Activated CD8-positive, alpha-beta memory T cell treated with anti-CD3 and anti-CD28 coated beads for 4 hours (primary cell): ENCODE measurements around the gene ATL2.
"Not testable (repeated sequence)": the region's sequence is repeated elsewhere in the genome, so short reads cannot be mapped to it uniquely, and the experiment has no call there.

Experiments
- DNase-seq, 2 donors: peaks; one replicate each; pipeline ENCODE4 v3.0.0-alpha.2; 2020; ENCODE audit warnings: low read depth in 2 of 2

Gene ATL2

GRCh38 chr2:38327580-38327979 is 49.5 kb downstream of the ATL2 start:
- DNase-seq = no peak

- DNase-seq = no peak
These were observed 53.5 kb downstream of the ATL2 start for GRCh38 chr2:38323623-38324022.

DNA sequence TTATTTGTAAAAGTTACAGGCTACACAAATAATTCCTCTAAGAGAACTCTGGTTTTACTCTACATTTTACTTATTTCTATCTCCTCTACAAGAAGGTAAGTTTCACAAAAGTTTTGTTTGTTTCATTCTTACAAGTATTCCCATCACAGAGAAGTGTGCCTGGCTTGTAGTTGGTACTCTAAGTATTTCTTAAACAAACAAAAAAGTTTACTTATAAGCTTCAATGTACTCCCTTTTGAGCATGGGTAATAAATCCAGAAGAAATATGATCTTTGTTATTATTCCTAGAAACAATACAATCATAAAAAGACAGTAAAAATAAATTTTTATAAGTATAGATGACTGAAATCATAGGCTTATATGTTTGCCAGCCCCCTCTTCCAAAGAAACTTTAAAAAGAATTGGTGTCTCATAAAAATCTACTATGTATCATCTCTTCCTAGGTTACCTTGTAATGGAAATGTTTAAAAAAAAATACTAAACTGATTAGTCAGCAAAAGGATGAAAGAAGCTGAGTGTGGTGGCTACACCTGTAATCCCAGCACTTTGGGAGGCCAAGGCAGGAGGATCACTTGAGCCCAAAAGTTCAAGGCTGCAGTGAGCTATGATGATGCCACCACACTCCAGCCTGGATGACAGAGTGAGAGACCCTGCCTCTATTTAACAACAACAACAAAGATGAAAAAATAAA is 54.7 kb downstream of the ATL2 start:
- DNase-seq = no peak

DNA sequence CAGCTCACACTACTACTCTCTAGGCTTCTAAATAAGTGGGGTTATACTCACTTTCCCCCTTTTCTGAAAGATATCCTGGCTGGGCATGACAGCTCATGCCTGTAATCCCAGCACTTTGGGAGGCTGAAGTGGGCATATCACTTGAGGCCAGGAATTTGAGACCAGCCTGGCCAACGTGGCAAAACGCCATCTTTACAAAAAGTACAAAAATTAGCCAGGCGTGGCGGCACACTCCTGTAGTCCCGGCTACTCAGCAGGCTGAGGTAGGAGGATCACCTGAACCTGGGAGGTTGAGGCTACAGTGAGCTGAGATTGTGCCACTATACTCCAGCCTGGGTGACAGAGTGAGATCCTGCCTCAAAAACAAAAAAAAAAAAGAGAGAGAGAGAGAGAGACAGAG is 57.8 kb downstream of the ATL2 start:
- DNase-seq = not testable (repeated sequence)

- DNase-seq = no peak
These were observed 59.3 kb downstream of the ATL2 start for GRCh38 chr2:38317725-38318124.

DNA sequence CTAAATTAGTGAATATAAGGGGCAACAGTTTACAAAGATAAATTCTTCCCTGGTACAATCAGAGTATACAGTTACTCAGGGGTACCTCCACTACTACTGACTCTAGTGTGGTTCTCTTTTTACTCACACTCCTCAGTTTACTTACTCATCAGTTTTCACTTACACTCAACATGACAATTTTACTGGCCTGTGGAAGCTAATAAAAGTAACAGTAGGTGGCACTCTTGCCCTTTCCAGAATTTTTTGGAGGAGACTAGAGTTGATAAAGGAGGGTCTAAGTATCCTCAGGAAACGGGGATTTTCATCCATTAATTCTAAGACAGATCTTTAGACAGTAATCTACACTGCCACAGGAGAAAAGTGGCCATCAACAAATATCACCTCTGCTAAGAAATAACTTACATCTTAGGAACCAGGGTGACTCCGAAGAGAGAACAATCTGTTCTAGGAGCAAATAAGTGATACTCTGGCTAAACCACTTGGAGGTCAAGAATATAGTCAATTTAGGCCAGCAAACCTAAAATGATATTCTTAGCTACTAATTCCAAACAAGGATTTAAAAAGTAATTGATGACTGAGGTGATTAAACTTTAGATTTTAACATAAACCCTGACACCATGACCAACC is 61.3 kb downstream of the ATL2 start:
- no peak for DNase-seq

GRCh38 chr2:38308821-38309220 is 68.3 kb downstream of the ATL2 start:
- DNase-seq = no peak

DNA sequence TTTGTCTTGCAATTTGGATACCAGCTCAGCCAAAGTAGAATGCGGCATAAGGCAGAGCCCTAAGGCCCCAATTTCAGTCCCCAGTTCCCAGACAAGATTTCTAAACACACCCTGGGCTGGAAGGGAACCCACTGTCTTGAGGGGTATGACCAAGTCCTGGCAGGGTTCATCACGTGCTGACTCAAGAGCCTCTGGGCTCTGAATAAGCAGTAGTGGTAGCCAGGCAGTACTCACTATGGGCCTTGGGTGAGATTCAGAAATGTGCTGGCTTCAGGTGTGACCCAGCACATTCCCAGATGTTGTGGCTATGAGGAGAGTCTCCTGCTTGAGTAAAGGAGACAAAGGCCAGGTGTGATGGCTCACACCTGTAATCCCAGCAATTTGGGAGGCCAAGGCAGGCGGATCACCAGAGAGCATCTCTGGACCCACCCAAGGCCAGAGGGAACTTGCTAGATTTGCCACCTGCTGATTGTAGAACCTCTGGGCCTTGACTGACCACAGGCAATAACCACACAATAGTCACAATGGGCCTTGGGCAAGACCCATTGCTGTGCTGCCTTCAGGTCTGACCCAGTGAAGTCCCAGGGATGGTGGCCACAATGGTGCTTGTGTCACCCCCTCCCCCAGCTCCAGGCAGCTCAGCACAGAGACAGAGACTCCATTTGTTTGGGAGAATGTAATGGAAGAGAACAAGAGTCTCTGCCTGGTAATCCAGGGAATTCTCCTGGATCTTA is 74.9 kb downstream of the ATL2 start:
- no peak for DNase-seq

GRCh38 chr2:38301340-38301968 is 75.6 kb downstream of the ATL2 start:
- DNase-seq = no peak

DNA sequence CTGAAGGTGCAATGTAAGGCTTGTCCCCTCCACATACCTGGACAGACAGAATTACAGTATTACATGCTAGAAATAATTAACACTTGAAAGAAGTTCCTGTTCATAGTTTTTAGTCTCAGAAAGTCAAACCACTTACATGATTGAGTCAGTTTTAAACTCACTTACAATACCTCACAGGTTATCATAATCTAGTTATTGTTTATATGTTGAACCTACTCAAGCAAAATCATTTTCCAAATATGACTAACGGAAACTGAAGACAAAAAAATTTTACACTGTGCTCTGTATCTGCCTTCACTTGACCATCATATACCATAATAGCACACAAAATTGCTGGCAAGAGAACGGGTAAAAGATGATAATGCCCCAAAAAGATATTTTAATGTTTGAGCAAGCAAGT is 78.5 kb downstream of the ATL2 start:
- no peak for DNase-seq

DNA sequence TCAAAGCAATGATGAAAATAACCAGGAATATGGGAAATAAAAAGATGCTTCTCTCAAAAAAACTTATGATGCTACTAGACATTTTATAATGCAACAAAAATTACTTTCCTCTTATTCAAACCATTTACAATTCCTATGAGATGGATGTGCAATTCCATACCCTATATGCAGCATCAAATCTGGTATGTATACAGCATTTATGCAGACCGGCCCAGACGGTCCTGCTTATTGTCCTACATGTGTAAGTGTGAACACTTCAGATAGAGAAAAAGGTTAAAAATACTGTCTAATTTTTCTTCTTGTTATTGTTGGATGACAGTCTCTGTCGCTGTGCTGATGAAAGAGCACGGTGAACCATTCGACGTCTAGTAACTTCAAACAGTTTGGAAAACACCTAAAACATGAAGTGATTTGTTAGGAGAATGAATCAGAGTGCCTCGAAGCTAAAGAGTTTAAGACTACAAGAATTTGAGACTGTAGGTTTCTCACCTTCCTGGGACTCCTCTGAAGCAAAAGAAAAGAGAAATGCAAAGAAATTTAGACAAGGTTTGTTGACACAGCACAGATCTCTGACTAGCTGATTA is 80.8 kb downstream of the ATL2 start:
- no peak for DNase-seq

- no peak for DNase-seq
These were observed 82.5 kb downstream of the ATL2 start for GRCh38 chr2:38294597-38294996.

DNA sequence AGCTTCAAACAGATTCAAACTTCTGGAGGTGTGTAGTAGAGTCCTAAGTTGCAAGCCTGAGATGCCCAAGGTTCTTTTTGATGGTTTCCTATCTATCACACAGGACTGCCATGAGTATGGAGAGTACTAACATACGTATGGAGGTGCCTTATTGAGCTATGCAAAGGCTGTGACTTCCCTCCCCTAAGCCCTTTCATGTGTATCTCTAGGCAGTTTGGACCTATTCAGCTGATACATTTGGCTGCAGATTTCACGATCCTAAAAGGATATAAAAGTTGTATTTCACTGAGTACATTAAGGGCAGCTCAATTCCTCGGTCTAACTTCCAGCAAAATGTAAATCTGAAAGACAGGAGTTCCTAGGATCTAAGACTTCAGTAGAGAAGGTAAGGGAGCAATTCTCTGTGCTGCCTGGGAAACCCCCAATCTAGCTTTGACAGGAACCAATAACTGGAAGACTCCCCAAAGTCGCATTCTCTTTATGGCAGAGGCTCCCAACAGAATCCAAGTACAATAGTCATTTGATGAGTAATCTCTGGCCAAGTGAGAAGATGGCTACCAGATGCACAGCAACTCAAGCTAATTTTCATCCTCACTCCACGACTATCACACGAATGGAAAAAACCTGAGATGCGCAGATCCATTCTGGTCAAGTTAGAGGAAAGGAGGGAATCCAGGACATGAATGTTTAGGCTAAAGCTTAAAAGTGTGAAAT is 83.8 kb downstream of the ATL2 start:
- no peak for DNase-seq

DNA sequence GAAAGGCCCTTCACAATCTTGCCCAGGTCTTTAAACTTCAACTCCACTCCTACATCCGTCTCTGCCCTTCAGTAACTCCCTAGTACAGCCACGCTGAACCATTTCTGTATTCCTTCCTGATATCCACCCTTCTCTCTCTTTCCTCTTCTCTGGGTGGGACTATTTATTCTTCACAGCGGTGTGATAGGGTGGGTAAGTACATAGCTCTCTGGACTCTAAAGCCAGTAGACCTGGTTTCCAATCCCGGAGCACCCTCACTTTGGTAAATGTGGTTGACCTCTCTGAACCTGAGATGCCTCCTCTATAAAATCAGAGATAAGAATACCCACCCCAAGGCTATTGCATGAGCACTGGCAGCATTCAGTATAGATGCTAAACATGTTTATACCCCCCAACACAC is 86.7 kb downstream of the ATL2 start:
- no peak for DNase-seq

DNA sequence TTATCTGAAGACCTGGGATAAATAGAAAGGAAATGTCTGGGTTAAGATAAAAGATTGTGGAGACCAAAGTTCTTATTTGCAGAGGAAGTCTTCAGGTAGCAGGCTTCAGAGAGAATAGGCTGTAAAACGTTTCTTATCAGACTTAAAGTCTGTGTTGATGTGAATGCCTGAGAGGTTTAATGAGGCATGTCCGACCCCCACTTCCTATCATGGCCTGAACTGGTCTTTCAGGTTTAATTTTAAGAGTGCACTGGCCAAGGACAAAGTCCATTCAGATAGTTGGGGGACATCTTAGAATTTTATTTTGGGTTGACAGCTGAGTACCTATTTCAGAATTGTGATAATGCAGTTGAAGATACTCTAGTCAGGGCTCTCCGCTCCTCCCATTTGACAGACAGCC is 92.1 kb downstream of the ATL2 start:
- DNase-seq = no peak

DNA sequence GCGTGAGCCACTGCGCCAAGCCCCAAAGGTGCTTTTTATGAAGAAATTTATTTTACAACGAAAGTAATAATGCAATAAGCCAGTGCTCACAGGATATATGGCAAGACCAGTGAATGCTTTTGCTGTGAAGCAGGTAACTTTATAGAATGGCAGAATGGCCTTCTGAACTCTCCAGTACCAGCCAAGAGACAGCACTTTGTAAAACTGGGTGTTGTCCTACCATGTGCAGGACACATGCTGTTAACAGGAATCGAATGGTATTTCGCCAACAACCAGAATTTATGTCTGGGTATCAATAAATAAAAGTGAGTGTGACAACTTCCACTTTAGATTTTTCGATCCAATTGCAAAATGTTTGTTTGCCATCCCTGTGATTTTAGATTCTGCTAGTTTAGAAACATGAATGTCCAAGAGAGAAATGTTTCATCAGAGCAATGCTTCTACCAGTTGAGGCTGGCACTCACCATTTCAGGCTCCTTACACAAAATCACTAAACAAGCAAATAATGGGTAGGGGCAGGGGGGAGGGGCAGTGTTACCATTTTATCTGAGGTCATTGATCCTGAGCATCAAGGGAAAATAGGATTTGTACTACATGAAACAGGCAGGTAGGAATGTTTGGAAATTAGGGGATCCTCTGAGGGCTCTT is 95.9 kb downstream of the ATL2 start:
- no peak for DNase-seq

DNA sequence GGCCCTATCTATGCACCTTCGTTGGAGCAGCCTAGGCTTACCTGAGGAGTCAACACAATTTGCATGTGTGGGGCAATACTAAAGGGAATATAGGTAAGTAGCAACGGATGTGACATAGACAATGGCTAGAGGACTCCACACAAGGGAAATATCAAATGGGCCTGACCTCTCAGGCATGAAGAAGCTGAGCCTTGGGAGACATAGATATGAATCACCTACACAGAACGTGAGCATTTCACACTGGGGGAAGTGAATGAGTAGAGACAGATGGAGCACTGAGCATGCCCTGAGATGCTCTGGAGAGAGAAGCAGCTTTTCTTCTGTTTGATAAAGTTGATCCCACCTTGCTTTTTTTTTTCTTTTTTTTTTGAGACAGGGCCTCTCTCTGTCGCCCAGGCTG is 97.9 kb downstream of the ATL2 start:
- no peak for DNase-seq

GRCh38 chr2:38278117-38278438 is 99.0 kb downstream of the ATL2 start:
- DNase-seq = not testable (repeated sequence)

GRCh38 chr2:38277245-38278116 is 99.6 kb downstream of the ATL2 start:
- no peak for DNase-seq
